ENCODE results near the gene MLLT6.

MLLT6 gene

DNA sequence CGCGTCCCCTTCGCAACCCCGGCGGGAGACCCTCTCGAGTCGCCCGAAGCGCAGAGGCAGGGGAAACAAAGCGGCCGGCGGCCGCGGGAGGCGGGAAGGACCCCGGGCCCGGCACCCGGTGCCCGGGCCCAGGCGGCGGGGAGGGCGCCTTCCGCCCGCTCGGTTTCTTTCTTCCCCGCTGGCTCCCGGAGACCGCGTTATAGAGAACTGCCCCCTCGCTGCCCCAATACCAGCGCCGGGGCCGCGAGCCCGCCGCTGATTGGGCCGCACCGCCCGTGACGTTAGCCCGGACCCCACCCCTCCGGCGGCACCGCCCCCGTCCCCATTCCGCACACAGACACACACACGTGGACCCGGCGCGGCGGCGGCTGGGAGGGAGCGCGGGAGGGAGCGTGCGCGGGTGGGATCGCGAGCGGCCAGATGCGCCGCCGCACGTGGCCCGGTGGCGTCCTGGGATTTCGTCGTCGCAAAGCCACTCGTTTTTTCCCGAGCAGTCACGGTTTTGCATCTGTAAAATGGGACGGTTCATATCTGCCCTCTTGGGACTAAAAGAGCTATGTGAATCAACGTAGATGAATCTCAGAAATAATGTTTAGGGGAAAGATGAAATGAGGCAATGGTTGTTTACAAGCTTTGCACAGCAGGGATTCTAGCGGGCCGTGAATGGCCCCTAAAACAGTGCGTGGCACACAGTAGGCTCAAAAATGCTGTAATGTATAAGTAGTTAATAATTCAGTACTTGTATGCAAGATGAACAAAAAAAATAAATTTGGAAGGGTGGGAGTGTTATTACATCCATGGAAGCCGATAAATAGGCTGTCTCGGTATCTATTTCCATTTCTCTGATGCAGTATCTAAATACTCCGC, 30.1 kb upstream of the MLLT6 start, which contains the start of gene EPOP:
Gene EPOP (minus strand): TSS at position 209 of the 867 bp plus-strand sequence. CDS start 462 bp downstream, outside the sequence.
- peak; percentile 56 to 81 for DNase-seq (ENCODE audit: low read depth in 1 of 2, low spot score in 1 of 2)

DNA sequence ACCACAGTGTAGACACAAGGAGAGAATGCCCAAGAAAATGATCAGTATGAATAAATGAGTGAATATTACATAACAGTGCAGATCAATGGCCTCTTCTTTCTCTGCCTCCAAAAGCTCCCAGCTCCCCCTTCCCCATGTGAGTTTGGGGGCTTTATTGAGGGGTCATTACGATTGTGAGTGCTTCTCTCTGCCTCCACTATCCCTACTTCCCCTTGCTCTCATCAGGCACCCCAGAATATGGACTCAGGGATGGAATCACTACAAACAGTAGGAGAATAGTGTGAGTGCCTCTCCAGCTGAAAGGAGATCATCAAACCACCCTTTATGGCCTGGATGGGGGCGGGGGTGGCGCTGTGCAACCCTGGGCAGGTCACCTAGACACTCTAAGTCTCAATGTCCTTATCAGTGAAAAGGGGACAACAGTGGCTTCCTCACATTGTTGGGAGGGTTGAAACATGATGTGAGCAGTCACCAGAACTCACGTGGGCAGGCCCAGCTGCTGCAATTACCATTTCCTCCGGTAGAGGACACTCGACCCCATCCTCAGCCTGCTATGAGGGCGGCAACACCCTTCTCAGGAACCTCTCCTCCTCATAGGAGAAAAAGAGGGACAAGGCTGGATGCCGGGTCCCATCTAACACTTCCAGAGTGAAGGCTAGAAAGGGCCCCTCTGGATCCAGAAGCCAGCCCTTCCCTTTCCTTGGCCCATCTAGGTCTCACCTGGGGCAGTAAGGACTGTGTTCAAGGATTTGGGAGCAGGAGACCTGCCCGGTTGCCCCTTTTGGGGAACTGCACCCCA, 28.2 kb upstream of the MLLT6 start:
- peak; percentile 63 to 65 for DNase-seq (ENCODE audit: low read depth in 1 of 2, low spot score in 1 of 2)

DNA sequence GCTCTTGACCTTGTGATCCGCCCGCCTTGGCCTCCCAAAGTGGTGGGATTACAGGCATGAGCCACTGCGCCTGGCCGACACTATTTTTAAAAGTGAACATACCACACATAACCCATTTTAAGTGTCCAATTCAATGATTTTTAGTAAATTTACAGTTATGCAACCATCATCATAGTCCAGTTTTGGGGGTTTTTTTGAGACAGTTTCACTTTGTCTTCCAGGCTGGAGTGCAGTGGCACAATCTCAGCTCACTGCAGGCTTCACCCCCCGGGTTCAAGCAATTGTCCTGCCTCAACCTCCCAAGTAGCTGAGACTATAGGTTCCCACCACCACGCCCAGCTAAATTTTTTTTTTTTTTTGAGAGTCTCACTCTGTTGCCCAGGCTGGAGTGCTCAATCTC, 27.3 kb upstream of the MLLT6 start:
- no peak for DNase-seq (ENCODE audit: low read depth in 1 of 2, low spot score in 1 of 2)

GRCh38 chr17:38681096-38681495, 24.0 kb upstream of the MLLT6 start:
- DNase-seq (ENCODE audit: low read depth in 1 of 2, low spot score in 1 of 2), result no peak

DNA sequence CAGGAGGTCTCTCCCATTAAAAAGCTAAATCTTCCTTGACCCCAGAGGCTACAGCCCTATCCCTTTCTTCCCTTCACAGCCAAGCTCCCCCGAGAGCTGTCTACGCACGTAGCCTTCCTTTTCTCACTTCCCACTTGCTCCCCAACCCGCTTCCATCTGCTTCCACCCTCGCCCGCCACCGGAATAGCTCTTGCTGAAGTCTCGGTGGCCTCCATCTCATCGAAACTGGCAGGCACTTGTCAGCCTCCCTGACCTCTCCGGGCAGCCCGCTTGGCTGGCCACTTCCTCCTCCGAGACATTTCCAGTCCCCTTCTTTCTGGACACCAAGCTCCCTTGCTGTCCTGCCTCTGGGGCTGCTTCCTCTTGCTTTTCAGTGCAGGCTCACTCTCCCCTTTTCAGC, 19.6 kb upstream of the MLLT6 start:
- no peak for DNase-seq (ENCODE audit: low read depth in 1 of 2, low spot score in 1 of 2)

- DNase-seq (ENCODE audit: low read depth in 1 of 2, low spot score in 1 of 2), result no peak
Observed at GRCh38 chr17:38687286-38687685, 17.8 kb upstream of the MLLT6 start.

GRCh38 chr17:38690386-38690785, 14.7 kb upstream of the MLLT6 start:
- no peak for DNase-seq (ENCODE audit: low read depth in 1 of 2, low spot score in 1 of 2)

GRCh38 chr17:38691154-38691553, 13.9 kb upstream of the MLLT6 start:
- no peak for DNase-seq (ENCODE audit: low read depth in 1 of 2, low spot score in 1 of 2)

- DNase-seq (ENCODE audit: low read depth in 1 of 2, low spot score in 1 of 2), result no peak
Observed at GRCh38 chr17:38693700-38694329, 11.3 kb upstream of the MLLT6 start.

DNA sequence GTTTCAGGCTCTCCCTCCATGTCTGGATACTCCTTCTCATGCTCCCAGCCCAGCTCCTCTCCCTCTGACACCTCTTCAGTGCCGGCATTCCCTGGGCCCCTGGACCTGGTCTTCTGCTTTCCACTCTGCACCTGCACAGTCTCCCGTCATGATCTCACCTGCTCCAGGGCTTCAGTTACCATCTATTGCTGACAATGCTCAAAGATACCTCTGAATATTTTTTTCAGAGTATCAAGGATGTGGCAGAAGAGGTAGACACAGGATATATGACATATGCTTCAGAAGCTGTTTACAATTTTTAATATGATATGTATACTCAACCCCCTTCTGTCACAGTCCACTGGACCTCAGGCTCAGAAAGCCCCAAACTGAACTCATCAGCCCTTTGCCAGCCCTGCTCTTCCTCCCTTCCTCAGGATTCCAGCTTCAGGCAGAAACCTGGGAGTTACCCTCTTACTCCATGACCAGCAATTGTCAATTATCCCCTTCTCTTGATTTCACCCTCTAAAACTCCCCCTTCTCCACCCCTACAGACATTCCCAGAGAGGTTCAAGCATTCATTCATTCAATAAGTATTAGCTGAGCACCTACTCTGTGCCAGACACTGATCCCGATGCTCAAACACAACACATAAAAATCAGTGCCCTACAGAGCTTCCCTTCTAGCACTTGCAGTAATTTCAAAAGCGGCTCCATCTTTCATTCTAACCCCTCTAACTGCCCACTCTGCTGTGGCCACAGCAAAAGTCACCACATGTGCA, 7.8 kb upstream of the MLLT6 start:
- no peak for DNase-seq (ENCODE audit: low read depth in 1 of 2, low spot score in 1 of 2)

GRCh38 chr17:38698760-38699159, 6.3 kb upstream of the MLLT6 start:
- DNase-seq (ENCODE audit: low read depth in 1 of 2, low spot score in 1 of 2), result no peak

- peak; percentile 22 to 64 for DNase-seq (ENCODE audit: low read depth in 1 of 2, low spot score in 1 of 2)
Observed at GRCh38 chr17:38701504-38702165, 3.4 kb upstream of the MLLT6 start.

- DNase-seq (ENCODE audit: low read depth in 1 of 2, low spot score in 1 of 2), result peak; percentile 60 to 68
Observed at GRCh38 chr17:38702166-38702915, 2.7 kb upstream of the MLLT6 start.

DNA sequence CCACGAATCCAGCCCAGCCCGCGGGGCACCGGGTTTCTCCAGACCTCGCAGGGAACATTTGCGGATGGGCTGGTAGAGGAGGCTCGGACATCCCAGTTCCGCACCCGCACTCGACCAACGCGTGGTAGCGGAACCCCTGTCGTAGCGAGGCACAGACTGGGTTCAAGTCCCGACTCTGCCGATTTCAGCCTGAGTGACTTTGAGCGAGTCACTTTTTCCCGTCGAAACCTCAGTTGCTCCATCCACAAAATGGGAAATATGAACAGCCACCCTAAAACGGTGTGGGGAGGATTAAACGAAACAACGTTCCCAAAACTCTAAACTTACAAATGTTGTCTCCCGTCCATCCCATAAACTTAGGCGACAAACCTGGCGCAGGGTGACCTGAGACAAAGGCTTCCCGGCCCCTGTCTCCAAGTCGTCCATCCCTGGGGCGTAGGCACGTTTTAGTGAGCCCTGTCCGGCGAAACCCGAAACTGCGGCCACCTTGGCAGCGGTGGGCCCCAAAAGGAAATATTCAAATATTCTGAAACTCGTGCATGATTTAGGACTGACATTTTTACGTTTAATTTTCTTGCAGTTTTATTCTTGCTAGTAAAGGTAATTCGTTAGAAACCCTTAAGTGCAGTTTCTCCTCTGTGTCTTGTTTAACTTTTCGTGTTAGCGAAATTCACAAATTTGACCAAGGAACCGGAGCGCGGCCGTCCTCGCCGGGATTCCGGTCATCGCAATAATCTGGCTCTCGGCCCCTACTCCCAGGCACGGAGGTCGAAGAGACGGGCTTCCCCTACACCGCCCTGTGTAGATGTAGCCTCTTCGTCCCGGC, 1.9 kb upstream of the MLLT6 start:
- DNase-seq (ENCODE audit: low read depth in 1 of 2, low spot score in 1 of 2), result no peak

GRCh38 chr17:38703742-38704605, 1.1 kb upstream of the MLLT6 start:
- peak; percentile 41 to 69 for DNase-seq (ENCODE audit: low read depth in 1 of 2, low spot score in 1 of 2)

- DNase-seq (ENCODE audit: low read depth in 1 of 2, low spot score in 1 of 2), result no peak
Observed at GRCh38 chr17:38705523-38705802, 390 bp downstream of the MLLT6 start.

DNA sequence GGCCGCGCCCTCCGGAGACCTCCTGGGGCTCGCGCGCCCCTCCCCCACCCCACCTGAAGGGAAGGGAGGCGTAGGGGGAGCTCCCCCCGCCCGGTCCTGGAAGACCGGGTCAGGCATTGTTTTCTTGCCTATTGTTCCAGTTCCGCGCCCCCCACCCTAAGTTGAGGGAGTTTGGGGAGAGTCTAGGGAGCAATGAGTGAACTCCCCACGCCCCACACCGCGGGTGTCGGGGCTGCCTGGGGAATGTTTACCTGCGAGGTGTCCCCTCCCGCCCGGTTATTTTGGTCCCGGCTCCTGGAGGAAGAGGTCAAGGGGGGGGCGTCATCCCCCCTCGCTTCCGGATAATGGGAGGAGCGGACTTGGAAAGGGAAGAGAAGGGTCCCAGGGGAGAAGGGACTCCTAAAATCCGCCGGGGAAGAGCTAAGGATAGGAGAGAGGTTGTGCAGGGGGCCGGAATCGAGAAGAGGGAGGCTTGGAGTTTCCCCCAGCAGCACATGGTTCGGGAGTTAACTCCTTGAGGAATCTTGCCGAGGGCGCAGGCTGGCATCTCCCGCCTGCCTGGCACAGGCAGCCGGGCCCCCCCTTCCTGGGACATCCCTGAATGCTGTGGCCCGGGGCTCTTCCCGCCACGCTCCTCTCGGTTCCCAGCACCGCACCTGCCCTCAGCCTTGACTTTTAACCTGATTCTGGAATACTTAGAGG, 881 bp downstream of the MLLT6 start:
- no peak for DNase-seq (ENCODE audit: low read depth in 1 of 2, low spot score in 1 of 2)

Data from activated T-helper 1 cell treated with anti-CD3 and anti-CD28 coated beads, Interleukin-2, amount 50 U/mL, for 16 hours (primary cell).